ENCODE data around the gene LHX6. TPM values are rescaled to one million over a fixed set of nuclear protein-coding genes. Genes with fewer than 3 reads are reported as not detected.

LHX6 gene
- total and polyA plus RNA-seq, 8 donors, result 0.29 to 46.4 (median 1.5) TPM

- no peak for DNase-seq
- H3K4me3 ChIP-seq, result peak overlapping the region in 1 of 4 donors; percentile 39
- H3K36me3 ChIP-seq, result no peaks in the 10 kb centered on the region
- H3K27ac ChIP-seq, result no peak overlapping the region
- no peaks in the 10 kb centered on the region for H3K9me3 ChIP-seq
- H3K27me3 ChIP-seq, result peaks cover 31 to 100% (median 89%) of the 10 kb centered on the region in 3 donors
- H3K4me1 ChIP-seq, result peaks cover 29 to 55% (median 45%) of the 10 kb centered on the region in 4 donors
- intact Hi-C loops (cut with DNase I; ENCODE audit: low total_unique reads), result no loop called here
- TF ChIP-seq POLR2AphosphoS5 (IDR thresholded peaks at IDR 0.05), result no peak
- TF ChIP-seq CTCF (IDR thresholded peaks at IDR 0.05), result no peak
- TF ChIP-seq EP300 (IDR thresholded peaks at IDR 0.05), result no peak
- 37 to 46% (median 41%) methylated on average over 11 of the region's 11 CpGs for WGBS, 5 donors
Measured at GRCh38 chr9:122218071-122218934, 10.5 kb downstream of the LHX6 start.

DNA sequence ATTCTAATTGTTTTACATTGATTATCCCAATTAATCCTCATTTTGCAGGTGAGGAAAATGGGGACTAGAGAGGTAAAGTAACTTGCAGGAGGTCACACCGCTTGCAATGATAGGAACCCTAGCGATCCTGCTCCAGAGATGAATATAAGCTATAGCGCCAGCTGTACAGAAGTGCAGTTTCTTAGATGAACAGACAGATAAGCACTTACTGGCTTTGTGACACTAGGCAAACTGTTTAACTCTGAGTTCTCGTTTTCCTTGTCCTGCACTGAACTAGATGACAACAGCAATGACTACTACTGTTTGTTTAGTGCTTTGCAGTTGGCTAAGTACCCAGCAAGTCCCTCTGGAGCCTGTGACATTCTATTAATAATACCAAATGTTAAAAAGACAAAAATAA lies 11.1 kb downstream of the LHX6 start:
- Histone ChIP-seq H3K4me1 (peaks cover 31 to 57% (median 47%) of the 10 kb centered on the region in 4 donors), H3K9me3 (no peaks in the 10 kb centered on the region), H3K4me3 (no peak overlapping the region), H3K36me3 (no peaks in the 10 kb centered on the region), H3K27me3 (peaks cover 37 to 100% (median 91%) of the 10 kb centered on the region in 3 donors), H3K27ac (no peak overlapping the region)
- no peak for TF ChIP-seq POLR2A (IDR thresholded peaks at IDR 0.05)
- TF ChIP-seq EP300 (IDR thresholded peaks at IDR 0.05), result no peak
- no peak for TF ChIP-seq POLR2AphosphoS5 (IDR thresholded peaks at IDR 0.05)
- no peak for TF ChIP-seq CTCF (IDR thresholded peaks at IDR 0.05)
- intact Hi-C loops (cut with DNase I; ENCODE audit: low total_unique reads), result no loop called here
- WGBS, 5 donors, result 41 to 52% (median 49%) methylated on average over 4 of the region's 4 CpGs
- no peak for DNase-seq

GRCh38 chr9:122216798-122217418 lies 11.8 kb downstream of the LHX6 start:
- Histone ChIP-seq H3K9me3 (no peaks in the 10 kb centered on the region), H3K4me1 (peaks cover 31 to 57% (median 47%) of the 10 kb centered on the region in 4 donors), H3K27me3 (peaks cover 37 to 100% (median 84%) of the 10 kb centered on the region in 3 donors), H3K36me3 (no peaks in the 10 kb centered on the region), H3K4me3 (no peak overlapping the region), H3K27ac (no peak overlapping the region)
- no peak for DNase-seq
- intact Hi-C loops (cut with DNase I; ENCODE audit: low total_unique reads), result no loop called here
- 37 to 48% (median 39%) methylated on average over 13 to 35 of the region's 35 CpGs for WGBS, 5 donors
- TF ChIP-seq EP300 (IDR thresholded peaks at IDR 0.05) (no peak), POLR2AphosphoS5 (IDR thresholded peaks at IDR 0.05) (no peak), POLR2A (IDR thresholded peaks at IDR 0.05) (no peak), CTCF (IDR thresholded peaks at IDR 0.05) (no peak)

- 66 to 74% (median 72%) methylated on average over 4 of the region's 4 CpGs for WGBS, 5 donors
- Histone ChIP-seq H3K27me3 (peaks cover 35 to 100% (median 78%) of the 10 kb centered on the region in 3 donors), H3K4me1 (peaks cover 31 to 52% (median 45%) of the 10 kb centered on the region in 4 donors), H3K4me3 (no peak overlapping the region), H3K36me3 (no peaks in the 10 kb centered on the region), H3K27ac (no peak overlapping the region), H3K9me3 (no peaks in the 10 kb centered on the region)
- no peak for DNase-seq
- no peak for TF ChIP-seq POLR2AphosphoS5 (IDR thresholded peaks at IDR 0.05)
- no peak for TF ChIP-seq CTCF (IDR thresholded peaks at IDR 0.05)
- no peak for TF ChIP-seq EP300 (IDR thresholded peaks at IDR 0.05)
- no peak for TF ChIP-seq POLR2A (IDR thresholded peaks at IDR 0.05)
- intact Hi-C loops (cut with DNase I; ENCODE audit: low total_unique reads), result no loop called here
Measured at GRCh38 chr9:122216138-122216797, 12.5 kb downstream of the LHX6 start.
